B cell (primary cell): ENCODE data around the gene CD81.

Experiments
- CTCF ChIP-seq: fragments of 200-600 bp; IDR thresholded peaks from one replicate; pipeline ENCODE4 v1.8.0; 2022; ENCODE audit warnings: antibody characterized with exemption, mild to moderate bottlenecking
- EZH2 ChIP-seq: IDR thresholded peaks from 2 replicates; pipeline ENCODE4 v1.6.1; 2012; ENCODE audit warnings: borderline replicate concordance, low read depth, mild to moderate bottlenecking, moderate library complexity, low read length; ENCODE audit not compliant: insufficient read depth, poor library complexity, severe bottlenecking

GRCh38 chr11:2406451-2406850 lies 29.3 kb downstream of the CD81 start:
- TF ChIP-seq CTCF, result no peak
- no peak for TF ChIP-seq EZH2
